ENCODE data around the gene KCNJ2. TPM values are rescaled to one million over a fixed set of nuclear protein-coding genes. Genes with fewer than 3 reads are reported as not detected.

KCNJ2 gene
- 10 to 100 TPM; 16.7 to 76.0 (median 46.8) TPM for total RNA-seq
- 10 to 100 TPM in 1 of 2 donors, 1 to 10 TPM in 1; 3.0 to 31.7 TPM for polyA plus RNA-seq
- long read RNA-seq, donor 1, full-length matches to known transcripts = 2 of 3 reads
- long read RNA-seq, donor 1, partial matches to known transcripts = 0 of 3 reads
- long read RNA-seq, donor 1, other reads (novel, unspliced or antisense) = 1 of 3 reads
- long read RNA-seq, donor 2, partial matches to known transcripts = 0 of 2 reads
- long read RNA-seq, donor 2, other reads (novel, unspliced or antisense) = 2 of 2 reads
- long read RNA-seq, donor 3, full-length matches to known transcripts = 5 of 6 reads
- long read RNA-seq, donor 3, partial matches to known transcripts = 1 of 6 reads
- long read RNA-seq, donor 3, other reads (novel, unspliced or antisense) = 0 of 6 reads

DNA sequence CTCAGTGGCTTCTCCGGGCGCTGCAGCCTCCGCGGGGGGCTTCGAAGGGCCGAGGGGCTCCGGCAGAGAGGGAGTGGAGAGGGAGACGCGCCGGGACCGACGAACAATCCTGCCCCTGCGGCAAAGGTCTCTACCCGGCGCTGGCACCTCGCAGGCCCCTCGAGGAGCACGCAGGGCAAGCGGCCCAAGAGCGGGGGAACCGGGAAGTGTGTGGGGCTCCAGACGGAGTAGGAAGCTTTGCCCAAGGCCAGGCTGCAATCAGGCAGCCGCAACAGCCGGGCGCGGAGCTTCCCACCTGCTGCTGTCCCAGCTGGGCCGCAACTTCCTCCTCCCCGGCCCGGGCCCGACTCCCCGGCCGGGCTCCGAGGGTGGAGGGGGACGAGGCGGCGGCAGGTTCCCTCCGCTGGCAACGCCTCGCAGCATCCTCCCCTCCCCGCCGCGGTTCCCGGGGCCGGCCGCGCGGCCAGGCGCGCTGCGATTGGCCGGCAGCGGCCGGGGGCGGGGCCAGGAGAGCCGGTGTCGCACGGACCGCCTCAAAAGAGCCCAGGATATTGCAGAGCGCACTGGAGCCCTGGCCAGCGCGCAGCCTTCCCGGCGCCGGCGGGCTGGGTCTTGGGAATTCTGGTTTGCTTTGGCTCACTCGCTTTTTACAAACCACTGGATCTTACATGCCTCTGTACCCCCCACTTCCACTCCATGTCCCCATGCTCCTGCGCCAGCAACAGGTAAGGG, at the start of gene KCNJ2:
TSS of gene KCNJ2 (plus strand) at position 556 of the 732 bp plus-strand sequence. CDS start 5,508 bp downstream, outside the sequence.
- peak within 1 kb of the TSS; percentile 62 to 97 (median 78) for H3K4me3 ChIP-seq
- TF ChIP-seq, protein P1, sequence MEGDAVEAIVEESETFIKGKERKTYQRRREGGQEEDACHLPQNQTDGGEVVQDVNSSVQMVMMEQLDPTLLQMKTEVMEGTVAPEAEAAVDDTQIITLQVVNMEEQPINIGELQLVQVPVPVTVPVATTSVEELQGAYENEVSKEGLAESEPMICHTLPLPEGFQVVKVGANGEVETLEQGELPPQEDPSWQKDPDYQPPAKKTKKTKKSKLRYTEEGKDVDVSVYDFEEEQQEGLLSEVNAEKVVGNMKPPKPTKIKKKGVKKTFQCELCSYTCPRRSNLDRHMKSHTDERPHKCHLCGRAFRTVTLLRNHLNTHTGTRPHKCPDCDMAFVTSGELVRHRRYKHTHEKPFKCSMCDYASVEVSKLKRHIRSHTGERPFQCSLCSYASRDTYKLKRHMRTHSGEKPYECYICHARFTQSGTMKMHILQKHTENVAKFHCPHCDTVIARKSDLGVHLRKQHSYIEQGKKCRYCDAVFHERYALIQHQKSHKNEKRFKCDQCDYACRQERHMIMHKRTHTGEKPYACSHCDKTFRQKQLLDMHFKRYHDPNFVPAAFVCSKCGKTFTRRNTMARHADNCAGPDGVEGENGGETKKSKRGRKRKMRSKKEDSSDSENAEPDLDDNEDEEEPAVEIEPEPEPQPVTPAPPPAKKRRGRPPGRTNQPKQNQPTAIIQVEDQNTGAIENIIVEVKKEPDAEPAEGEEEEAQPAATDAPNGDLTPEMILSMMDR (IDR thresholded peaks at IDR 0.05) = no peak
- 0% methylated on average over 56 to 67 of the region's 67 CpGs for WGBS, 2 donors
- H3K36me3 ChIP-seq = no peaks in the 10 kb centered on the region
- peak; percentile 87 to 97 (median 94) for ATAC-seq
- peaks cover 0 to 29% (median 14%) of the 10 kb centered on the region in 9 donors for H3K4me1 ChIP-seq
- peak within 1 kb of the TSS; percentile 89 to 98 (median 95) for H3K27ac ChIP-seq
- intact Hi-C loops (cut with DNase I) = loop anchor here in 8 of 10 donors (2.0 to 10.0 kb wide), 8 partner anchors 143 to 600 kb away; no protein-coding TSS in a partner anchor
- peak; percentile 88 to 91 for DNase-seq
- H3K27me3 ChIP-seq = no peaks in the 10 kb centered on the region
- no peaks in the 10 kb centered on the region for H3K9me3 ChIP-seq

DNA sequence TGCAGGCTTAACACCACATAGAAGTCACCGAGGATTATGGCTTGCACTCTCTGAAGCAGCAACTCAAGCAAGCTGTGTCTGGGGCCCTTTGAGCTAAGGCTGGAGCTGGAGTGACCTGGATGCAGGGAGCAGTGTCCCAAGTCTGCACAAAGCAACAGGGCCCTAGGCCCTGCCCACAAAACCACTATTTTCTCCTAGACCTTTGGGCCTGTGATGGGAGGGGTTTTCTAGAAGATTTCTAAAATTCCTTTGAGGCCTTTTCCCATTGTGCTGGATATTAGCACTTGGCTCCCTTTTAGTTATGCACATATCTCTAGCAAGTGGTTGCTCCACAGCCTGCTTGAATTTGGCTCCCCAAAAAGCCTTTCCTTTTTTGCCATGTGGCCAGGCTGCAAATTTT, 49.8 kb upstream of the KCNJ2 start:
- DNase-seq = no peak
- Histone ChIP-seq H3K4me3 (no peak overlapping the region), H3K9me3 (peaks cover 0 to 22% (median 8%) of the 10 kb centered on the region in 11 donors), H3K36me3 (no peaks in the 10 kb centered on the region), H3K27me3 (no peaks in the 10 kb centered on the region), H3K27ac (no peak overlapping the region), H3K4me1 (peaks cover 0 to 52% (median 6%) of the 10 kb centered on the region in 9 donors)
- TF ChIP-seq, protein P1 (IDR thresholded peaks at IDR 0.05) = no peak
- intact Hi-C loops (cut with DNase I) = no loop called here
- no peak for ATAC-seq
- 92 to 93% methylated on average over 1 of the region's 1 CpG for WGBS, 2 donors

DNA sequence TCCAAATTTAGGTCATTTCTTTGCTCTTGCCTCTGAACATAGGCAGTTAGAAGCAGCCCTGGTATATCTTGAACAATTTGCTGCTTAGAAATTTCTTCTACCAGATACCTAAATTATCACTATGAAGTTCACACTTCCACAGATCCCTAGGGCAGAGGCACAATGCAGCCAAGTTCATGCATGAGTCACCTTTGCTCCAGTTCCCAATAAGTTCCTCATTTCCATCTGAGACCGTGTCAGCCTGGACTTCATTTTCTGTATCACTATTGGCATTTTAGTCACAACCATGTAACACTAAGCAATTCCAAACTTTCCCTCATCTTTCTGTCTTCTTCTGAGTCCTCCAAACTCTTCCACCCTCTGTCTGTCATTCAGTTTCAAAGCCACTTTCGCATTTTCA, 49.3 kb upstream of the KCNJ2 start:
- Histone ChIP-seq H3K4me1 (peaks cover 0 to 52% (median 6%) of the 10 kb centered on the region in 9 donors), H3K36me3 (no peaks in the 10 kb centered on the region), H3K27me3 (no peaks in the 10 kb centered on the region), H3K27ac (no peak overlapping the region), H3K4me3 (no peak overlapping the region), H3K9me3 (peaks cover 0 to 22% (median 8%) of the 10 kb centered on the region in 11 donors)
- TF ChIP-seq, protein P1 (IDR thresholded peaks at IDR 0.05) = no peak
- ATAC-seq = no peak
- DNase-seq = no peak
- WGBS, 2 donors = 70 to 77% methylated on average over 2 of the region's 2 CpGs
- intact Hi-C loops (cut with DNase I) = no loop called here

DNA sequence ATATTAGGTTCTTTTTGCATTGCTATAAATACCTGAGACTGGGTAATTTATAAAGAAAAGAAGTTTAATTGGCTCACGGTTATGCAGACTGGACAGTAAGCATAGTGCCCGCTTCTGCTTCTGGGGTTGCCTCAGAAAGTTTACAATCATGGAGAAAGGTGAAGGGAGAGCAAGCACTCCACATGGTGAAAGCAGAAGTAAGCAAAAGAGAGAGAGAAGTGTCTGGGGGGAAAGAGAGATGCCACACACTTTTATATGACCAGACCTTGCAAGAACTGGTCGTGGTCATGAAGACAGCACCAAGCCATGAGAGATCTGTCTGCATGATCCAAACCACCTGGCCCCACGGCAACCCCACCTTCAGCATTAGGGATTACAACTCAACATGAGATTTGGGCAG, 48.9 kb upstream of the KCNJ2 start:
- peaks cover 0 to 22% (median 8%) of the 10 kb centered on the region in 11 donors for H3K9me3 ChIP-seq
- H3K36me3 ChIP-seq = no peaks in the 10 kb centered on the region
- 68 to 83% methylated on average over 4 of the region's 4 CpGs for WGBS, 2 donors
- intact Hi-C loops (cut with DNase I) = no loop called here
- DNase-seq = no peak
- H3K27me3 ChIP-seq = no peaks in the 10 kb centered on the region
- TF ChIP-seq, protein P1 (IDR thresholded peaks at IDR 0.05) = no peak
- peaks cover 0 to 52% (median 6%) of the 10 kb centered on the region in 9 donors for H3K4me1 ChIP-seq
- no peak overlapping the region for H3K4me3 ChIP-seq
- H3K27ac ChIP-seq = peak overlapping the region in 2 of 10 donors; percentile 21 to 33
- no peak for ATAC-seq

Measured in heart right ventricle (tissue), 16 donors.